HG02798 (cell line): Measurements from ENCODE around the gene TUBA3E.
"Not testable (repeated sequence)": the region's sequence is repeated elsewhere in the genome, so short reads cannot be mapped to it uniquely, and the experiment has no call there.

ENCODE experiments used
- ATAC-seq: cut with Tn5 transposase; IDR thresholded peaks from one replicate; pipeline ENCODE4 v1.9.1; 2021; ENCODE audit warnings: mild to moderate bottlenecking; ENCODE audit not compliant: unreplicated experiment, poor library complexity

The TUBA3E gene

GRCh38 chr2:130166611-130167010 lies 31.6 kb downstream of the TUBA3E start:
- not testable (repeated sequence) for ATAC-seq

- no peak for ATAC-seq
Observed at GRCh38 chr2:130165293-130166016, 32.8 kb downstream of the TUBA3E start.

GRCh38 chr2:130162968-130163367 lies 35.3 kb downstream of the TUBA3E start:
- no peak for ATAC-seq

- not testable (repeated sequence) for ATAC-seq
Observed at GRCh38 chr2:130162486-130162885, 35.8 kb downstream of the TUBA3E start.

GRCh38 chr2:130160838-130161705 lies 37.2 kb downstream of the TUBA3E start:
- not testable (repeated sequence) for ATAC-seq

GRCh38 chr2:130160131-130160530 lies 38.1 kb downstream of the TUBA3E start:
- no peak for ATAC-seq

- ATAC-seq = not testable (repeated sequence)
Observed at GRCh38 chr2:130159376-130159775, 38.9 kb downstream of the TUBA3E start.

GRCh38 chr2:130158631-130159030 lies 39.6 kb downstream of the TUBA3E start:
- ATAC-seq = no peak

- ATAC-seq = peak; percentile 85
Observed at GRCh38 chr2:130157825-130158514, 40.3 kb downstream of the TUBA3E start.

GRCh38 chr2:130157354-130157753 lies 40.9 kb downstream of the TUBA3E start:
- peak; percentile 48 for ATAC-seq

GRCh38 chr2:130156624-130157004 lies 41.6 kb downstream of the TUBA3E start:
- ATAC-seq = no peak

GRCh38 chr2:130155956-130156623 lies 42.1 kb downstream of the TUBA3E start:
- ATAC-seq = not testable (repeated sequence)

GRCh38 chr2:130154773-130155765 lies 43.2 kb downstream of the TUBA3E start:
- no peak for ATAC-seq

GRCh38 chr2:130154423-130154770 lies 43.8 kb downstream of the TUBA3E start:
- ATAC-seq = not testable (repeated sequence)

- not testable (repeated sequence) for ATAC-seq
Observed at GRCh38 chr2:130153721-130154422, 44.4 kb downstream of the TUBA3E start.

GRCh38 chr2:130152816-130153595 lies 45.2 kb downstream of the TUBA3E start:
- ATAC-seq = no peak

GRCh38 chr2:130152136-130152815 lies 46.0 kb downstream of the TUBA3E start:
- not testable (repeated sequence) for ATAC-seq
